Smooth muscle cell (in vitro differentiated cells): ENCODE data around the gene POLG2. TPM values are rescaled to one million over a fixed set of nuclear protein-coding genes. Genes with fewer than 3 reads are reported as not detected.

Source experiments
- DNase-seq: peaks from one replicate; lab custom pipeline; 2025; ENCODE audit not compliant: unreplicated experiment; lab: John Stamatoyannopoulos, UW
- H2AFZ ChIP-seq: fragments of 200-600 bp; sonication (generic); 2 replicates; pipeline ENCODE4 v1.6.0; 2016; ENCODE audit warnings: antibody characterized with exemption, low read depth, mild to moderate bottlenecking
- H3F3A ChIP-seq: fragments of 200-600 bp; sonication (generic); 2 replicates; pipeline ENCODE4 v1.6.0; 2017; ENCODE audit warnings: antibody characterized with exemption, low read depth
- H3K27ac ChIP-seq: fragments of 200-600 bp; sonication (generic); 2 replicates; pipeline ENCODE4 v1.5.1; 2016; ENCODE audit warnings: low read depth, mild to moderate bottlenecking
- H3K27me3 ChIP-seq: fragments of 200-600 bp; sonication (generic); 2 replicates; pipeline ENCODE4 v1.6.1; 2016; ENCODE audit warnings: low read depth, mild to moderate bottlenecking
- H3K36me3 ChIP-seq: fragments of 200-600 bp; sonication (generic); 2 replicates; pipeline ENCODE4 v1.5.1; 2016; ENCODE audit warnings: low read depth
- H3K4me1 ChIP-seq: fragments of 200-600 bp; sonication (generic); 2 replicates; pipeline ENCODE4 v1.5.1; 2016; ENCODE audit warnings: low read depth
- H3K4me2 ChIP-seq: fragments of 200-600 bp; sonication (generic); 2 replicates; pipeline ENCODE4 v1.6.0; 2016; ENCODE audit warnings: mild to moderate bottlenecking
- H3K4me3 ChIP-seq: fragments of 200-600 bp; sonication (generic); 2 replicates; pipeline ENCODE4 v1.5.1; 2016; ENCODE audit warnings: mild to moderate bottlenecking
- H3K79me2 ChIP-seq: fragments of 200-600 bp; sonication (generic); 2 replicates; pipeline ENCODE4 v1.6.0; 2016; ENCODE audit warnings: low read depth, mild to moderate bottlenecking
- H3K9ac ChIP-seq: fragments of 200-600 bp; sonication (generic); 2 replicates; pipeline ENCODE4 v1.6.0; 2016; ENCODE audit warnings: low read depth
- H3K9me3 ChIP-seq: fragments of 200-600 bp; sonication (generic); replicated peaks from 2 replicates; pipeline ENCODE4 v1.5.1; 2016; ENCODE audit warnings: low read depth
- H4K20me1 ChIP-seq: fragments of 200-600 bp; sonication (generic); 2 replicates; pipeline ENCODE4 v1.6.0; 2016; ENCODE audit warnings: low read depth
- CTCF ChIP-seq: fragments of 200-600 bp; sonication (generic); IDR thresholded peaks from 2 replicates; pipeline ENCODE4 v1.5.1; 2017; ENCODE audit warnings: borderline replicate concordance, mild to moderate bottlenecking, antibody characterized with exemption; ENCODE audit not compliant: insufficient read depth, poor library complexity, severe bottlenecking
- WGBS: methylation state at CpG from one replicate; pipeline ENCODE4 v1.1.7; 2016; ENCODE audit warnings: low lambda C conversion rate; 5-methylcytosine and 5-hydroxymethylcytosine counted together
- polyA plus RNA-seq: library from polyadenylated mRNA; unstranded; fragments of >200 nt; fragmentation: Nextera tagmentation; extraction: Ambion mirVana; gene quantifications from 2 replicates; pipeline ENCODE4 v1.2.1, GENCODE V29; 2016
- total RNA-seq: library from RNA; depleted of rRNA; stranded (reverse); fragments of >200 nt; gene quantifications from 2 replicates; pipeline ENCODE4 v1.2.3, GENCODE V29; 2014

Gene POLG2
- total and polyA plus RNA-seq, 2 experiments from 2014 or later, result 8.0 to 22.6 TPM

GRCh38 chr17:64534187-64534586 is 37.3 kb upstream of the POLG2 start:
- peaks cover 11% of the 10 kb centered on the region for H3K36me3 ChIP-seq
- H4K20me1 ChIP-seq, result peaks cover 4% of the 10 kb centered on the region
- DNase-seq, result no peak
- no peak for TF ChIP-seq CTCF
- no peaks in the 10 kb centered on the region for H3K9me3 ChIP-seq
- H3K27ac ChIP-seq, result peak overlapping the region; percentile 18
- H3K27me3 ChIP-seq, result no peaks in the 10 kb centered on the region
- no peak overlapping the region for H3K9ac ChIP-seq
- H2AFZ ChIP-seq, result no peak overlapping the region
- H3K4me3 ChIP-seq, result no peak overlapping the region
- WGBS, result 93% methylated on average over 3 of the region's 3 CpGs
- H3K79me2 ChIP-seq, result no peaks in the 10 kb centered on the region
- H3F3A ChIP-seq, result peaks cover 27% of the 10 kb centered on the region
- H3K4me1 ChIP-seq, result no peaks in the 10 kb centered on the region
- H3K4me2 ChIP-seq, result no peak overlapping the region

- WGBS, result 94% methylated on average over 2 of the region's 2 CpGs
- no peaks in the 10 kb centered on the region for H3K79me2 ChIP-seq
- peaks cover 27% of the 10 kb centered on the region for H3F3A ChIP-seq
- no peaks in the 10 kb centered on the region for H3K9me3 ChIP-seq
- H4K20me1 ChIP-seq, result peaks cover 7% of the 10 kb centered on the region
- peaks cover 15% of the 10 kb centered on the region for H3K36me3 ChIP-seq
- H3K27me3 ChIP-seq, result no peaks in the 10 kb centered on the region
- no peak for TF ChIP-seq CTCF
- no peak overlapping the region for H3K4me3 ChIP-seq
- H3K4me2 ChIP-seq, result no peak overlapping the region
- peak overlapping the region; percentile 18 for H3K27ac ChIP-seq
- no peak overlapping the region for H2AFZ ChIP-seq
- no peak overlapping the region for H3K9ac ChIP-seq
- no peak for DNase-seq
- H3K4me1 ChIP-seq, result no peaks in the 10 kb centered on the region
Measured at GRCh38 chr17:64533784-64534183, 36.9 kb upstream of the POLG2 start.

GRCh38 chr17:64532409-64532808 is 35.6 kb upstream of the POLG2 start:
- H3K27ac ChIP-seq, result peak overlapping the region; percentile 27
- no peak overlapping the region for H2AFZ ChIP-seq
- peaks cover 7% of the 10 kb centered on the region for H4K20me1 ChIP-seq
- H3K36me3 ChIP-seq, result peaks cover 22% of the 10 kb centered on the region
- H3K4me3 ChIP-seq, result no peak overlapping the region
- H3K4me2 ChIP-seq, result no peak overlapping the region
- H3K79me2 ChIP-seq, result no peaks in the 10 kb centered on the region
- H3F3A ChIP-seq, result peaks cover 33% of the 10 kb centered on the region
- TF ChIP-seq CTCF, result no peak
- 96% methylated on average over 5 of the region's 5 CpGs for WGBS
- H3K9ac ChIP-seq, result no peak overlapping the region
- H3K9me3 ChIP-seq, result no peaks in the 10 kb centered on the region
- H3K27me3 ChIP-seq, result no peaks in the 10 kb centered on the region
- no peak for DNase-seq
- no peaks in the 10 kb centered on the region for H3K4me1 ChIP-seq

- Histone ChIP-seq H3K79me2 (no peaks in the 10 kb centered on the region), H3F3A (peaks cover 37% of the 10 kb centered on the region), H3K4me1 (no peaks in the 10 kb centered on the region), H3K36me3 (peaks cover 24% of the 10 kb centered on the region), H2AFZ (no peak overlapping the region), H3K4me3 (no peak overlapping the region), H3K9me3 (no peaks in the 10 kb centered on the region), H3K9ac (no peak overlapping the region), H3K4me2 (no peak overlapping the region), H3K27me3 (no peaks in the 10 kb centered on the region), H4K20me1 (peaks cover 7% of the 10 kb centered on the region), H3K27ac (peak overlapping the region; percentile 17)
- WGBS, result 92% methylated on average over 5 of the region's 5 CpGs
- no peak for DNase-seq
- no peak for TF ChIP-seq CTCF
Measured at GRCh38 chr17:64531955-64532371, 35.1 kb upstream of the POLG2 start.
